Measurements from ENCODE around the gene DUSP5. TPM values are rescaled to one million over a fixed set of nuclear protein-coding genes. Genes with fewer than 3 reads are reported as not detected.

Gene DUSP5
- total and polyA plus RNA-seq, 9 donors = 2.5 to 21.6 (median 6.2) TPM

- Histone ChIP-seq H3K27ac (peak overlapping the region in 1 of 2 donors; percentile 76), H3K4me1 (ENCODE audit: insufficient read depth) (peaks cover 14% of the 10 kb centered on the region), H3K36me3 (no peaks in the 10 kb centered on the region), H3K9me3 (no peaks in the 10 kb centered on the region), H3K4me3 (peak overlapping the region; percentile 83), H3K27me3 (no peaks in the 10 kb centered on the region)
- TF ChIP-seq POLR2A (IDR thresholded peaks at IDR 0.05) (no peak), CTCF (IDR thresholded peaks at IDR 0.05) (no peak), EP300 (IDR thresholded peaks at IDR 0.05) (no peak)
- WGBS, 3 donors = 59 to 64% (median 64%) methylated on average over 21 of the region's 21 CpGs
- intact Hi-C loops (cut with DNase I) = no loop called here
- DNase-seq = peak in 1 of 5 donors; percentile 27
These were observed 1.5 kb downstream of the DUSP5 start for GRCh38 chr10:110498982-110499795.

- no peaks in the 10 kb centered on the region for H3K36me3 ChIP-seq
- H3K9me3 ChIP-seq = no peaks in the 10 kb centered on the region
- H3K27ac ChIP-seq = no peak overlapping the region
- intact Hi-C loops (cut with DNase I) = no loop called here
- H3K27me3 ChIP-seq = no peaks in the 10 kb centered on the region
- H3K4me1 ChIP-seq (ENCODE audit: insufficient read depth) = peaks cover 16% of the 10 kb centered on the region
- H3K4me3 ChIP-seq = peak overlapping the region; percentile 4
- TF ChIP-seq EP300 (IDR thresholded peaks at IDR 0.05) (no peak), POLR2A (IDR thresholded peaks at IDR 0.05) (no peak), CTCF (IDR thresholded peaks at IDR 0.05) (no peak)
- no peak for DNase-seq
- 89 to 95% (median 90%) methylated on average over 9 of the region's 9 CpGs for WGBS, 3 donors
These were observed 2.2 kb downstream of the DUSP5 start for GRCh38 chr10:110499796-110500514.

- intact Hi-C loops (cut with DNase I) = no loop called here
- 69 to 76% (median 69%) methylated on average over 3 of the region's 3 CpGs for WGBS, 3 donors
- no peak for TF ChIP-seq CTCF (IDR thresholded peaks at IDR 0.05)
- Histone ChIP-seq H3K36me3 (no peaks in the 10 kb centered on the region), H3K27me3 (no peaks in the 10 kb centered on the region), H3K27ac (no peak overlapping the region), H3K4me1 (ENCODE audit: insufficient read depth) (peaks cover 16% of the 10 kb centered on the region), H3K9me3 (no peaks in the 10 kb centered on the region), H3K4me3 (no peak overlapping the region)
- DNase-seq = no peak
These were observed 2.8 kb downstream of the DUSP5 start for GRCh38 chr10:110500515-110500905.

GRCh38 chr10:110501142-110501937 is 3.6 kb downstream of the DUSP5 start:
- Histone ChIP-seq H3K27ac (no peak overlapping the region), H3K27me3 (no peaks in the 10 kb centered on the region), H3K4me3 (no peak overlapping the region), H3K9me3 (no peaks in the 10 kb centered on the region), H3K4me1 (ENCODE audit: insufficient read depth) (peaks cover 16% of the 10 kb centered on the region), H3K36me3 (no peaks in the 10 kb centered on the region)
- TF ChIP-seq CTCF (IDR thresholded peaks at IDR 0.05) (no peak), EP300 (IDR thresholded peaks at IDR 0.05) (no peak), POLR2A (IDR thresholded peaks at IDR 0.05) (no peak)
- DNase-seq = peak; percentile 74 to 85 (median 81)
- intact Hi-C loops (cut with DNase I) = no loop called here
- 18 to 23% (median 19%) methylated on average over 9 of the region's 9 CpGs for WGBS, 3 donors
